Karpas-422 (cell line): ENCODE data around the gene ZNF207. TPM values are rescaled to one million over a fixed set of nuclear protein-coding genes. Genes with fewer than 3 reads are reported as not detected.
"Not testable (repeated sequence)": the region's sequence is repeated elsewhere in the genome, so short reads cannot be mapped to it uniquely, and the experiment has no call there.

Source experiments
- DNase-seq: peaks from one replicate; pipeline ENCODE4 v3.0.0-alpha.2; 2015
- H2AFZ ChIP-seq: fragments of 200-600 bp; sonication (generic); 2 replicates; pipeline ENCODE4 v1.6.1; 2014; ENCODE audit warnings: antibody characterized with exemption, low read length, mixed read lengths
- H3K27ac ChIP-seq: fragments of 200-600 bp; sonication (generic); 2 replicates; pipeline ENCODE4 v1.5.1; 2014; ENCODE audit warnings: mild to moderate bottlenecking, low read length, moderate library complexity
- H3K27me3 ChIP-seq: fragments of 200-600 bp; sonication (generic); 2 replicates; pipeline ENCODE4 v1.6.1; 2014; ENCODE audit warnings: low read length, mixed read lengths
- H3K36me3 ChIP-seq: fragments of 200-600 bp; sonication (generic); 2 replicates; pipeline ENCODE4 v1.6.1; 2014; ENCODE audit warnings: low read length, mixed read lengths; ENCODE audit not compliant: insufficient read depth
- H3K4me1 ChIP-seq: fragments of 200-600 bp; sonication (generic); 2 replicates; pipeline ENCODE4 v1.6.1; 2014; ENCODE audit warnings: mild to moderate bottlenecking, low read length, mixed read lengths
- H3K4me2 ChIP-seq: fragments of 200-600 bp; sonication (generic); 2 replicates; pipeline ENCODE4 v1.6.1; 2014; ENCODE audit warnings: low read length, low read depth, mild to moderate bottlenecking; ENCODE audit not compliant: poor library complexity, severe bottlenecking
- H3K4me3 ChIP-seq: fragments of 200-600 bp; sonication (generic); 2 replicates; pipeline ENCODE4 v1.5.1; 2014; ENCODE audit warnings: mild to moderate bottlenecking, antibody characterized with exemption, low read length, mixed read lengths
- H3K79me2 ChIP-seq: fragments of 200-600 bp; sonication (generic); 2 replicates; pipeline ENCODE4 v1.6.1; 2014; ENCODE audit warnings: mild to moderate bottlenecking, low read length, mixed read lengths
- H3K9ac ChIP-seq: fragments of 200-600 bp; sonication (generic); 2 replicates; pipeline ENCODE4 v1.6.0; 2014; ENCODE audit warnings: low read length
- H3K9me2 ChIP-seq: fragments of 200-600 bp; sonication (generic), shearing (Covaris generic); replicated peaks from 2 replicates; pipeline ENCODE4 v1.6.0; 2014; ENCODE audit warnings: mild to moderate bottlenecking, low read length, moderate library complexity; ENCODE audit not compliant: insufficient read depth
- H3K9me3 ChIP-seq: fragments of 300-700, 200-600 bp; sonication (generic); 2 replicates; pipeline ENCODE4 v1.6.1; 2014; ENCODE audit warnings: low read length, mixed read lengths
- H4K20me1 ChIP-seq: fragments of 200-600 bp; sonication (generic); 2 replicates; pipeline ENCODE4 v1.6.1; 2014; ENCODE audit warnings: mild to moderate bottlenecking, antibody characterized with exemption, low read length, low read depth; ENCODE audit not compliant: insufficient read depth
- small RNA-seq: library from RNA; depleted of rRNA; stranded (forward); fragments of <200 nt; gene quantifications from one replicate; pipeline ENCODE3, GENCODE V24; 2014
- total RNA-seq: library from RNA; depleted of rRNA; stranded (reverse); fragments of >200 nt; shearing (Covaris generic); gene quantifications from 2 replicates; pipeline ENCODE4 v1.2.3, GENCODE V29; 2014; ENCODE audit warnings: low replicate concordance; rRNA removed

Gene ZNF207
- total RNA-seq, 1 experiment from 2014 or later = 219 TPM

GRCh38 chr17:32410085-32410484 lies 60.1 kb downstream of the ZNF207 start:
- not testable (repeated sequence) for H3K4me2 ChIP-seq, H3K9me2 ChIP-seq, H2AFZ ChIP-seq, H3K4me3 ChIP-seq, H3K36me3 ChIP-seq, H3K9ac ChIP-seq, DNase-seq, H3K27ac ChIP-seq, H3K27me3 ChIP-seq, H3K79me2 ChIP-seq, H3K4me1 ChIP-seq, H3K9me3 ChIP-seq, H4K20me1 ChIP-seq

DNA sequence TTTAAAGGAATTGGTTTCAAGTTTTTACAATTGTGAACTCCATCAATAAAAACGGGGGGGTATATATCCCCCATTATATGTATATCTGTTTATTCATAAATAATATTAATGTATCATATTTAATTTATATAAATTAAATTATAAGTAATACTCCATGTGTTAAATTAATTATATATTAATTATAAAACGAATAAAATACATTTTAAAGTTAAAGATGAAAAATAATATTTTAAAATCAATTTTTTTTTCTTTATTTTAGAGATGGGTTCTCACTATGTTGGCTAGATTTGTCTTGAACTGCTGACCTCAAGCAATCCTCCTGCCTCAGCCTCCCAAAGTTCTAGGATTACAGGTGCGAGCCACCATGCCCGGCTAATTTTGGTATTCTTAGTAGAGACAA lies 76.9 kb downstream of the ZNF207 start:
- Histone ChIP-seq H3K27me3 (no peaks in the 10 kb centered on the region), H2AFZ (no peak overlapping the region), H3K27ac (no peak overlapping the region)

GRCh38 chr17:32429598-32429997 lies 79.6 kb downstream of the ZNF207 start:
- Histone ChIP-seq H3K79me2 (no peaks in the 10 kb centered on the region), H3K27ac (no peak overlapping the region), H3K36me3 (no peaks in the 10 kb centered on the region), H3K9ac (no peak overlapping the region), H3K4me1 (no peaks in the 10 kb centered on the region), H3K27me3 (no peaks in the 10 kb centered on the region), H4K20me1 (no peaks in the 10 kb centered on the region), H3K4me3 (no peak overlapping the region), H3K9me3 (no peaks in the 10 kb centered on the region; the same call in 1 of the 2 replicates), H3K4me2 (no peak overlapping the region), H2AFZ (no peak overlapping the region), H3K9me2 (no peaks in the 10 kb centered on the region)
- no peak for DNase-seq

More for the DNA sequence above, 76.9 kb downstream of the ZNF207 start:
- Histone ChIP-seq H3K9me2 (no peaks in the 10 kb centered on the region), H4K20me1 (no peaks in the 10 kb centered on the region), H3K9ac (no peak overlapping the region), H3K9me3 (no peaks in the 10 kb centered on the region; the same call in 1 of the 2 replicates), H3K79me2 (no peaks in the 10 kb centered on the region), H3K4me1 (no peaks in the 10 kb centered on the region), H3K4me3 (no peak overlapping the region), H3K36me3 (no peaks in the 10 kb centered on the region), H3K4me2 (no peak overlapping the region)
- no peak for DNase-seq

Small RNA genes lying within 50 kb of the gene (small RNA-seq; reads per million reads assigned to genes)
- gene AC005899.6 = not detected

Other genes with a start within 250 kb of the ZNF207 start
- 36.9 and 87.5 TPM in 2 replicates for gene RHOT1, start 207.7 kb upstream of the ZNF207 start, total RNA-seq
- not detected in 2 replicates for gene RHBDL3, start 84.3 kb upstream of the ZNF207 start, total RNA-seq
- 31.3 and 47.9 TPM in 2 replicates for gene C17orf75, start 8.0 kb upstream of the ZNF207 start, total RNA-seq
- 69.5 and 79.6 TPM in 2 replicates for gene PSMD11, start 94.4 kb downstream of the ZNF207 start, total RNA-seq
- 0.26 and 0.51 TPM in 2 replicates for gene CDK5R1, start 136.8 kb downstream of the ZNF207 start, total RNA-seq